Fibroblast of villous mesenchyme (primary cell): Measurements from ENCODE around the gene IGSF9. TPM values are rescaled to one million over a fixed set of nuclear protein-coding genes. Genes with fewer than 3 reads are reported as not detected.
"Not testable (repeated sequence)": the region's sequence is repeated elsewhere in the genome, so short reads cannot be mapped to it uniquely, and the experiment has no call there.

Source experiments
- DNase-seq: peaks from one replicate; pipeline ENCODE4 v3.0.0-alpha.2; 2010; ENCODE audit warnings: low read depth
- H3K4me3 ChIP-seq: 2 replicates; pipeline ENCODE4 v1.5.1; 2011; ENCODE audit warnings: low read depth, mild to moderate bottlenecking, low read length
- total RNA-seq: library from RNA; depleted of rRNA; stranded (reverse); fragments of >200 nt; gene quantifications from 2 replicates; pipeline ENCODE4 v1.2.3, GENCODE V29; 2012
- TF ChIP-seq, protein P1 (sequence below): IDR thresholded peaks from 2 replicates; pipeline ENCODE4 v1.5.1; 2012; ENCODE audit warnings: low read depth, mild to moderate bottlenecking, low read length; ENCODE audit not compliant: insufficient read depth

IGSF9 gene
- total RNA-seq, 1 donor: not detected

DNA sequence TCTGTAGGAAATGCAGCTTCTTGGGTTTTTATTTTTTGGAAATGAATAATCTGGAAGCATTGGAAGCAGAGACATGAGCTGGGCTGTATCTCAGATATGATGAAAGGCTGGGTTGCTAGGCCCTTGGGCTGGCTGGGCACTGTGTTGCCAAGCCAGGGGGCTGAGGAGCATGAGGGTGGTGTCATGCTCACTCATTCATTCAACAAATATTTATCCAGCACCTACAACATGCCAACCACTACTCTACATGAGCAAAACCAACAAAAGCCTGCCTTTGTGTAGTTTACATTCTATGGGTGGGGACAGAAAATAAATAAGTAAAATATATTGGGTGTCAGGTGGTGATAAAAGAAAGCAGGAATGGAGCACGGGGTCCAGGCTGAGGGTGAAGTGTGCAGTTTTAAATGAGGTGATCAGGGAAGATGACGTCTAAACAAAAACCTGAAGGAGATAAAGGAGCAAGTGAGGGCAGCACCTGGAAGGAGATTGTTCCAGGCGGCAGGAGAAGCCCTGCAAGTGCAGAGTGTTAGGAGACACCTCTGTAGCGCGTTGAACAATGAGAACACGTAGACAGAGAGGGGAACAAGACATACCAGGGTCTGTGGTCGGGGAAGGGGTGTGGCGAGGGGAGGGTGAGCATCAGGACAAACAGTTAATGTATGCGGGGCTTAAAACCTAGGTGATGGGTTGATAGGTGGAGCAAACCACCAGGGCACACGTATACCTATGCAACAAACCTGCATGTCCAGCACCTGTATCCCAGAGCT is 31.0 kb downstream of the IGSF9 start:
- TF ChIP-seq, protein P1, sequence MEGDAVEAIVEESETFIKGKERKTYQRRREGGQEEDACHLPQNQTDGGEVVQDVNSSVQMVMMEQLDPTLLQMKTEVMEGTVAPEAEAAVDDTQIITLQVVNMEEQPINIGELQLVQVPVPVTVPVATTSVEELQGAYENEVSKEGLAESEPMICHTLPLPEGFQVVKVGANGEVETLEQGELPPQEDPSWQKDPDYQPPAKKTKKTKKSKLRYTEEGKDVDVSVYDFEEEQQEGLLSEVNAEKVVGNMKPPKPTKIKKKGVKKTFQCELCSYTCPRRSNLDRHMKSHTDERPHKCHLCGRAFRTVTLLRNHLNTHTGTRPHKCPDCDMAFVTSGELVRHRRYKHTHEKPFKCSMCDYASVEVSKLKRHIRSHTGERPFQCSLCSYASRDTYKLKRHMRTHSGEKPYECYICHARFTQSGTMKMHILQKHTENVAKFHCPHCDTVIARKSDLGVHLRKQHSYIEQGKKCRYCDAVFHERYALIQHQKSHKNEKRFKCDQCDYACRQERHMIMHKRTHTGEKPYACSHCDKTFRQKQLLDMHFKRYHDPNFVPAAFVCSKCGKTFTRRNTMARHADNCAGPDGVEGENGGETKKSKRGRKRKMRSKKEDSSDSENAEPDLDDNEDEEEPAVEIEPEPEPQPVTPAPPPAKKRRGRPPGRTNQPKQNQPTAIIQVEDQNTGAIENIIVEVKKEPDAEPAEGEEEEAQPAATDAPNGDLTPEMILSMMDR: no peak
- DNase-seq: no peak
- no peak overlapping the region for H3K4me3 ChIP-seq

DNA sequence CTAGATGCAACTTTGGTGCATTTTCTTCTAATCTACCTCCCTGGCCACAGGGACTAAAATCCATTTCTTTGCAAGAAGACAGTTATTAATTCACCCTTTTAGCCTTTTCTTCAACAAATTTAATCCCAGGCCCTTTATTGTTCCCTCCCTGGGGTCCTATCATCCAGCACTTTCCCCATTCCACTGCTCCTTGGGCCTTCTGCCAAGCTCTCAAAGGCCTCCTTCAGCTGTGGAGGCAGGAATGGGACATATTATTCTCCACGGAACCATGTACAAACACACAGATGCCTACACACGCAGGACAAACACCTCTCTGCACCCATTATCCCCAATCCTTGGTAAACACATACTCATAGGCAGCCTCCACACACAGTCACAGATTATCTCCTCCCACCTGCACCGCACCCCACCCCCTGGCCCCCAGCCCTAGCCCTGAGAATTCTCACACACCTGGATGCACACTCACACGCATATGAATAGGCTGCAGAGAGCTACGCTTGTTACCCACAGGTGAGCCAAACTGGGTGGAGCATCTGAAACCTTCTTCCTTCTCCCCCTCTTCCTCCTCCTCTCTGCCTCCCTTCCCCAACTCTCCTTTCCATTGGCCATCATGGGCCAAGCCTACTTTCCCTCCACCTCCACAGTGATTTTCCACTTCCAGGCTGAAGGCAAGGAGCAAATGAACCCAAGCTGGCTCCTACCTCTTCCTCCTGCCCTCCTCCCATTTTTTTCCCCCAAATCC is 31.8 kb downstream of the IGSF9 start:
- no peak for DNase-seq
- H3K4me3 ChIP-seq: no peak overlapping the region
- TF ChIP-seq, protein P1: no peak

DNA sequence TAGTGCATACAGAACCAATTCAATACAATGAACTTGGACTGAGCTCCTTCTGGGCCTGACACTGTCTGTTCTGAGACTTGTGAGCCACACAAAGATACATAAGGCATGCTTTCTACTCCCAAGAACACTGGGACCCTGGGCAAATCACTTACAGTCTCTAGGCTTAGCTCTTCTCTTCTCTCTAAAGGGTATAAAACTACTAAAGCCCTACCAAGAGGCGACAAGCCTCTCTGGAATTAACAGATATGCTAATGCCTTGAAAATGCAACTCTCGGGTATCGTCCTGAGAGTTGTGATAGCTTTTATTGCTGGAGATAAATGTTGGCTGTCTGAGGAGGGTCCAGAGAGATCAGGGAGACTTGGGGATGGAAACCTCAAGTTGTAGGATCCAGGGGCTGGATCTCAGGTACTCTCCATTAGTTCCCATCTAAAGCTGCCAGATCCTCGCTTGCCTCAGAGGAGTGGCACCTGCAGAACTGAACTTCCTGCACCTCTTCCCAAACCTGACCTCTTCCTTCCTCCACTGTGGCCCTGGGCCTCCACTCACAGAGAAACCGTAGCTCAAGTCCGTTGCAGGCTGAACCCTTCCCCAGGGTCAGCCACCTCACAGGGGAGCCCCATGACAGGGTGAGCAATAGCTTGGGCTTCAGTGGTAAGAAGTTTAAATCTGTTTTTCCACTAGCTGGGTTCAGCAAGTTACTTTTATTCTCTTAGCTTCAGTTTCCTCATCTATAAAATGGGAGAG is 33.9 kb downstream of the IGSF9 start:
- DNase-seq: no peak
- H3K4me3 ChIP-seq: no peak overlapping the region
- TF ChIP-seq, protein P1: no peak

DNA sequence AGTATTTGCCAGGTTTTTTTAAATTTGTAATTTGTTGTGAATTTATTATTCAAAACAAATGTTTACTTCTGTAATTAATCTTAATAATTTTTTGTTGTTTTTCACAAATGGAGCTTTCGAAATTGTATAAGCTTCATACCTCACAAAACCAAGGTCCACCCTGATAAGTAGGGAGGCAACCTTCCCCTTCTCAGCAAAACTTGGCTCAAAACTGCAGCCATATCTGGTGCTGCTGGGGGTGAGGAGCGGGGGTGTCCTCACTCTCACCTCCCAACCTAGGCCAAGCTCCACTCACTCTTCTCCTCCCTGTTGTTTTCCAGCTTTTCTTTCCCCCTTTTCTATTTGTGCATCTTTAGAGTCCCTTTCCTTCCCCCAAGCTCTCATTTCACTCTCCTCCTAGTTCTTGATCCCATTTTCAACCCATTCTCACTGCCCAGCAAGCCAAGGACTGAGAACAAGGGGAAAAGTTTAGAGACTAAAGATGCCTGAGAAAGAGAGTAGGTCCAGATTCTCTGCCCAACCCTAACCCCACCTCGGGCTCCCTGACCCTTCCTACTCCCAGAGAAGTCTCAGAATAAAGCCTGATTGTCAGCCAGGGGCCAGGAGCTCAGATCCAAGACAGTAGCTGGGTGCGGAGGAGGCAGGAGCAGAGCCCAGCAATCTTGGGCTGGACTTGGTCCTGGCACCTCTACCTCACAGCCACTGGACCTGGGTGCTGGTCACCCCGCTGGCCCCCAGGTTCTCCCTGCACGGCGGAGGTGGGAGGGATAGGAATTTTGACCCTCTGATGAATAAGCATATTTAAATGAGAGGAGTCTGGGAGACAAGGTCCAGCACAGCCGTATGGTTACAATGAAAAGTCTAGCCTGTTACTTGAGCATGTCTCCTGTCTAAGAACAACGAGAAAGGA is 37.1 kb downstream of the IGSF9 start:
- no peak for DNase-seq
- no peak overlapping the region for H3K4me3 ChIP-seq
- TF ChIP-seq, protein P1: no peak

DNA sequence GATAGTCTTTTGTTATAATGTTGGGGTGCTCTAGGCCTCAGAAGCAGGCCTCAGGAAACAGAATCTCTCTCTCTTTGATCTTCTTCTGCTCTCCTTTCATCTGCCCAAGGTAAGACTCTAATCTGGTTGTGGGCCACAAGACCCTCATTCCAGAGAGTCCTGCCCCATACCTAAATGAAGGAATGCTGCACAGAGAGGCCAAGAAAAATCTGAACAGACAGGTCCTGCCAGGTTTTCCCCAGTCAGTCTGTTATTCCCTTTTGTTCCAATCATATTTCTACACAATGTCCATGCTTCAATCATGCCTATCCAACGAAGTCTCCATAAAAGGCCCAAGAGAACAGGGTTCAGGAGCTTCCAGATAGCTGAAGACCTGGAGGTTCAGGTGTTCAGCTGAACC is 38.5 kb downstream of the IGSF9 start:
- no peak overlapping the region for H3K4me3 ChIP-seq
- TF ChIP-seq, protein P1: no peak
- DNase-seq: no peak

DNA sequence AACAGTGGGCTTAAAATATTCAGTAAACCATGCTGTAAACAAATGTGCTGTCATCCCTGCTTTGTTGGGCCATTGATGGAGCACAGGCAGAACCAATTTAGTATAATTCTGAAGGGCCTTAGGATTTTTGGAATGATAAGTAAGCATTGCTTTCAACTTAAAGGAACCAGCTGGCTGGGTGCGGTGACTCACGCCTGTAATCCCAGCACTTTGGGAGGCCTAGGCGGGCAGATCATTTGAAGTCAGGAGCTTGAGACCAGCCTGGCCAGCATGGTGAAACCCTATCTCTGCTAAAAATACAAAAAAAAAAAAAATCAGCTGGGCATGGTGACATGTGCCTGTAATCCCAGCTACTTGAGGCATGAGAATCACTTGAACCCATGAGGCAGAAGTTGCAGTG is 41.4 kb downstream of the IGSF9 start:
- not testable (repeated sequence) for DNase-seq, H3K4me3 ChIP-seq
